Left colon (tissue), 2 donors: ENCODE results near the gene STX10. TPM values are rescaled to one million over a fixed set of nuclear protein-coding genes. Genes with fewer than 3 reads are reported as not detected.
"Not testable (repeated sequence)": the region's sequence is repeated elsewhere in the genome, so short reads cannot be mapped to it uniquely, and the experiment has no call there.

ENCODE experiments used
- ATAC-seq: fragments of 200-7000 bp; cut with Tn5 transposase; one replicate; pipeline ENCODE4 v1.9.1; 2020; ENCODE audit warnings: mild to moderate bottlenecking, moderate library complexity
- DNase-seq, 2 donors: peaks; one replicate each; pipeline ENCODE4 v3.0.0-alpha.2; 2020
- intact Hi-C, 2 donors: fragments of 100-400 bp; cut with DNase I in 1 of 2; cut with micrococcal nuclease in 1 of 2; formaldehyde crosslinking; loops; one replicate each; pipeline versions ENCODE4 v1.11.2 to v1.14.0; 2022; cut with DNase I, micrococcal nuclease
- total RNA-seq, 2 donors: library from RNA; stranded (reverse); fragmentation: NEBNext Ultra II Directional; extraction: Animal tissue kit (Norgen Biotek cat#: 25700); gene quantifications; one replicate each; pipeline ENCODE4 v1.2.1, GENCODE V29; 2021
- donor health status: DM: no; HTN: no; CAD: no.
- donor health status: DM: yes; HTN: yes; CAD: no.

The STX10 gene
- total RNA-seq, 2 donors from 2014 or later, result 48.0 to 66.0 TPM

GRCh38 chr19:13150931-13151604 is 893 bp upstream of the STX10 start:
- no peak for ATAC-seq
- intact Hi-C loops, result no loop called here
- DNase-seq, result peak in 1 of 2 donors; percentile 56

GRCh38 chr19:13149628-13150186 is 468 bp downstream of the STX10 start:
- intact Hi-C loops, result no loop called here
- peak; percentile 59 to 77 for DNase-seq
- ATAC-seq, result peak; percentile 9

GRCh38 chr19:13149173-13149627 is 975 bp downstream of the STX10 start:
- peak; percentile 24 to 47 for DNase-seq
- intact Hi-C loops, ATAC-seq: not testable (repeated sequence)

- DNase-seq (peak in 1 of 2 donors; percentile 53), ATAC-seq (no peak)
- intact Hi-C loops, result no loop called here
These were observed 3.2 kb downstream of the STX10 start for GRCh38 chr19:13146763-13147563.

- DNase-seq (no peak), ATAC-seq (no peak)
- intact Hi-C loops, result no loop called here
These were observed 10.4 kb downstream of the STX10 start for GRCh38 chr19:13139633-13140311.

GRCh38 chr19:13138916-13139198 is 11.3 kb downstream of the STX10 start:
- ATAC-seq (no peak), DNase-seq (no peak)
- intact Hi-C loops, result no loop called here

- DNase-seq (no peak), ATAC-seq (no peak)
- intact Hi-C loops, result no loop called here
These were observed 11.8 kb downstream of the STX10 start for GRCh38 chr19:13138171-13138915.

- intact Hi-C loops, result no loop called here
- ATAC-seq (no peak), DNase-seq (no peak)
These were observed 12.8 kb downstream of the STX10 start for GRCh38 chr19:13137290-13137794.

GRCh38 chr19:13135068-13136062 is 14.8 kb downstream of the STX10 start:
- intact Hi-C loops, result no loop called here
- no peak for ATAC-seq
- no peak for DNase-seq

GRCh38 chr19:13134626-13135025 is 15.5 kb downstream of the STX10 start:
- intact Hi-C loops, result no loop called here
- ATAC-seq (no peak), DNase-seq (no peak)

GRCh38 chr19:13133241-13133870 is 16.8 kb downstream of the STX10 start:
- no peak for ATAC-seq
- DNase-seq, result no peak
- intact Hi-C loops, result no loop called here

GRCh38 chr19:13132471-13133180 is 17.5 kb downstream of the STX10 start:
- ATAC-seq (no peak), DNase-seq (no peak)
- intact Hi-C loops, result no loop called here

- DNase-seq (no peak), ATAC-seq (peak; percentile 72)
- intact Hi-C loops, result no loop called here
These were observed 19.2 kb downstream of the STX10 start for GRCh38 chr19:13130886-13131490.

- intact Hi-C loops, result no loop called here
- ATAC-seq (no peak), DNase-seq (no peak)
These were observed 20.8 kb downstream of the STX10 start for GRCh38 chr19:13129384-13129783.

GRCh38 chr19:13128583-13128982 is 21.6 kb downstream of the STX10 start:
- DNase-seq, result no peak
- intact Hi-C loops, result no loop called here
- ATAC-seq, result no peak
